HG03439 (cell line): ENCODE data around the gene MAVS.
A peak's percentile ranks its signal among the peaks of the same experiment; 100 is the strongest.

Source experiments
- ATAC-seq: cut with Tn5 transposase; IDR thresholded peaks from one replicate; pipeline ENCODE4 v1.9.1; 2021; ENCODE audit warnings: mild to moderate bottlenecking, moderate library complexity; ENCODE audit not compliant: unreplicated experiment

MAVS gene

GRCh38 chr20:3906744-3907721, 60.4 kb downstream of the MAVS start:
- ATAC-seq = peak; percentile 71

DNA sequence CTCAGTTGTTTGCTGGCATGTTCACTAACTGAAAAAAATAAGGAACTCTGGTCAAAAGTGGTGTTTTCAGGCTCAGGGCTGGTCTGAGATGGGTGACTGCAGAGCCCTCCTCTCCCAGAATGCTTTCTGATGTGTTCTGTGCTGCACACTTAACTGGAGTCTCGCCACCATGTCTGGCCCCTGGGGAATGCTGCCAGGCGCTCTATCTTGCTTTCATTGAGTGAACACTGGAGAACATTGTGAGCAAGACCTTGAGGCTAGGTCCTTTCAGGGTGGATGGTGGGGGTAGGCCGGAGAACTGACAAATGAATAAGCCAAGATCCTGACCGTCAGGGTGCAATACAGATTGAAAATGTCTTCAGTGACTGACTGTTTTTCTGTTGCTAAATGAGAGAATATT, 62.0 kb downstream of the MAVS start:
- ATAC-seq = no peak

DNA sequence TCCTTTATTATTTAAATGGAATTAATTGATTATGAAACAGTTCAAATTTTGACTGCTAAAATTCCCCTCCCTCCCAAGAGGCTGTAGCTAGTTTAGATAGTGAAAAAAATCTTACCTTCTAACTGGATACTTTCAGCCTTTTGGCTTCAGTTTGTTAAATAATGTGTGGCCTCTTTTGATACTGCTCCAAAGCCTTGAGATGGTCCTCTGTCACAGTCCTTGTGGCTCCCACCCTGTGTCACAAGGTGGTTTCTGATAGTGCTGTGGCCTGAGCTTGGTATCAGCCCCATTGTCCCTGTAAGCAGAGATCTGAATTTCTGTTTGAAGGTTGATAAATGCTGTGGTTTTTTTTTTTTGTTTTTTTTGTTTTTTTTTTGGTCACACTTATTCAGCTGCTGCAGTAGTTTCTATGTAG, 63.3 kb downstream of the MAVS start:
- ATAC-seq = no peak

GRCh38 chr20:3910853-3911252, 64.2 kb downstream of the MAVS start:
- no peak for ATAC-seq

- ATAC-seq = no peak
Measured at GRCh38 chr20:3911956-3912355, 65.3 kb downstream of the MAVS start.

GRCh38 chr20:3914446-3914845, 67.8 kb downstream of the MAVS start:
- ATAC-seq = no peak

GRCh38 chr20:3915691-3916090, 69.1 kb downstream of the MAVS start:
- ATAC-seq = no peak

DNA sequence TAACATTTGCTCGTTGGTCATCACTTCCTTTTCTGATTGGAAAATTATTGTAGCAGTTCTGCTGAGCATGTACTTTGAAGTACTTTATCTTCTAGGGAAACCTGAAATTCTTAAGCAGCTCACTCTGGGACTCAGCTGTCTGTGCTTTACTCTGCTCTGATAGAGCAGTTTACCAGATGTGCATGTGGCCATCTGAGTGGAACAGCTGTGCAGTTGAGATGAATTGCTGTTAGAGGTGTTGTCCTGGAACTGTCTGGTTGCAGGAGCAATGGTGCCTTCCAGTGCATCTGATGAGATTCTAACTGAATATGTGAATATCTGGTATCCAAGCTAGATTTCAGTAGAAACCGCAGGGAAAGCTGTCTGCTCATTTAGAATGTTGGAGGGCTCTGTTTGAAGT, 69.7 kb downstream of the MAVS start:
- no peak for ATAC-seq

- no peak for ATAC-seq
Measured at GRCh38 chr20:3919352-3919751, 72.7 kb downstream of the MAVS start.

GRCh38 chr20:3922223-3922982, 75.8 kb downstream of the MAVS start:
- no peak for ATAC-seq

GRCh38 chr20:3922983-3923339, 76.3 kb downstream of the MAVS start:
- no peak for ATAC-seq

GRCh38 chr20:3923818-3924217, 77.2 kb downstream of the MAVS start:
- ATAC-seq = no peak

DNA sequence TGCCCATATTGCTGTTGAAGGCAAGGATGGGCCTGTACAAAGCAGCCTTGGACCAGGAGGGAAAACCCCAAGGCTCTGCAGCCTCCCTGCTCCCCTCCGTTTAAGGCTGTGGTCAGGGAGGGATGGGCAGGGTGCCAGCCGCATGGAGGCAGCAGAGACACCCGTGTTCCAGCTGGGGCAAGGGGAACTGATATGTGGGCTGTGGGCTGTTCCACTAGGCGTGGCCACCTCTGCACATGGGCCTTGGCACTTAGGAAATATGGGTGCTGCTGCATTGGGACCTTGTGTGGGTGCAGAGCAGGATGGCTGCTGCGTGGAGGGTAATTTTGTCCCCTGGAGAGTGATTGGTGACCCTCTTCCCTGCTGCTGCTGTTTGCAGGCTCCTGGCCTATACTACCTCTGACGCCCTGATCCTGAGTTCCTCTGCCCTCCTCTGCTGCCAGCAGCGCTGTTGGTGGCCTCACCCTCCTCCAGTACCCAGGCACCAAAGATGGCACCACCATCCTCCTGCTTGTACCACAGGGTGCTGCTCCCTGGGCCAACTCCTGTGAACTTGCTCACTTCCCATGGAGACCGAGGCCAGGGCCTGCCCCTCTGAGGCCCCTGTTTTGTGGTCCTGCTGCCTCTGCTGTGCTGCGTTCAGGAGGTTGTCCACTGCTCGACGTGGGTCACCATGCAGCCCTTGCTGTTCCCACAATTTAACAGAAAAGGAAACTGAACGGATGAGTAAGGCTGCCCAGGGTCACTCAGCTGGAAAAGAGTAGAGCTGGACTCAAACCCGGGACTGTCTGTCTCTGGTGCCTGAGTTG, 77.9 kb downstream of the MAVS start:
- ATAC-seq = no peak

GRCh38 chr20:3925113-3925695, 78.6 kb downstream of the MAVS start:
- no peak for ATAC-seq
